GM12874 (cell line): ENCODE results near the gene VPS9D1.

Experiments used
- TF ChIP-seq, protein P1 (sequence below): IDR thresholded peaks from 2 replicates; pipeline ENCODE4 v1.5.1; 2011; ENCODE audit warnings: low read depth, mild to moderate bottlenecking, control low read depth, low read length, moderate library complexity; ENCODE audit not compliant: insufficient read depth

VPS9D1 gene, protein sequence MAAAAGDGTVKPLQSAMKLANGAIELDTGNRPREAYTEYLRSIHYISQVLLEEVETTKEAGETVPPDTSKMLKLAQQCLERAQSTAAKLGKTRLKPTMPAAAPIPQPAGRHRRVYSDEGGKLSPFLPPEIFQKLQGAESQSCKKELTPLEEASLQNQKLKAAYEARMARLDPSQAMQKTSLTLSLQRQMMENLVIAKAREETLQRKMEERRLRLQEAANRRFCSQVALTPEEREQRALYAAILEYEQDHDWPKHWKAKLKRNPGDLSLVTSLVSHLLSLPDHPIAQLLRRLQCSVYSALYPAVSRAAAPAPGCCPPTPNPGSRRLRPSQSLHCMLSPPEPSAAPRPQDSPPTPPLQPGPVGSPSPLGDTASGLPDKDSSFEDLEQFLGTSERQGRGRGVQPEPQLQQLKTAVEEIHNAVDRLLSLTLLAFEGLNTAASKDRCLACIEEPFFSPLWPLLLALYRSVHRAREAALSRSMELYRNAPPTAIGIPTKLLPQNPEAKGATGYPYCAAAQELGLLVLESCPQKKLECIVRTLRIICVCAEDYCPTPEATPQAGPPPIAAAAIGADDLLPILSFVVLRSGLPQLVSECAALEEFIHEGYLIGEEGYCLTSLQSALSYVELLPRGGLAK

DNA sequence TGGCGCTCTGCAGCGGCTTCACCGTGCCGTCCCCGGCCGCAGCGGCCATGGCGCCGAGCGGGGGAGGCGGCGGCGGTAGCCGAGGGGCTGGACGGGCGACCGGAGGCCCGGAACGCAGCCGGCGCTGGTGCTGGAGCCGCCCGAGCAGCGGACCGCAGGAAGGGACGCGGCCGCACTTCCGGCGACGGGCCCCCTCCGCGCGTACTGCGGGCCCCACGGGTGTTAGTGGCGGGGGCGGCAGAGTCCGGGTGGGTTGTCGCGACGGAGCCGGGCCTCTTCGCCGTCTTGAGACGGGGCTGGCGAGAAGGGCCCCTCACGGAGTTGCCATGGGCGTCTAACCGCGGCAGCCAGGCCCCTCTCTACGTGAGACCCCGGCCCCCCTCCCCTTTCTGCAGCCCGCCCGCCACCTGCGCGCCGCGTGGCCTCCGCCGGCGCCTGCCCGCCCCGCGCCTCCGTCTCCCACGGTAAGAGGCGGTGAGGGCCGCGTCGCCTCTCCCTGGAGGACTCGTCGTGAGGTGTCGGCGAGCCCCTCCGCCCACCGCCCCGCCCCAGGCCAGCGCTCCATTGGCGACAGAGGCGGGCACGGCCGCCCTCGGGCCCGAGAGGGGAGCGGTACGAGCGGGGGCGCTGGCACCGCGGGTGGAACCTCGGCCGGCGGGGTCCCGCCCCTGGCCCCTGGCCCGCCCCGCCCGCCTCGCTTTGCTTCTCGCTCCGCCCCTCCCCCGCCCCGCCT is at the start of gene VPS9D1, which contains the start of gene ZNF276:
TSS of gene VPS9D1 (minus strand) at position 86 of the 733 bp plus-strand sequence. CDS start at position 49, 37 bp downstream.
TSS of gene ZNF276 (plus strand) at position 725 of the 733 bp plus-strand sequence. CDS start 104 bp downstream, outside the sequence.
- TF ChIP-seq, protein P1, sequence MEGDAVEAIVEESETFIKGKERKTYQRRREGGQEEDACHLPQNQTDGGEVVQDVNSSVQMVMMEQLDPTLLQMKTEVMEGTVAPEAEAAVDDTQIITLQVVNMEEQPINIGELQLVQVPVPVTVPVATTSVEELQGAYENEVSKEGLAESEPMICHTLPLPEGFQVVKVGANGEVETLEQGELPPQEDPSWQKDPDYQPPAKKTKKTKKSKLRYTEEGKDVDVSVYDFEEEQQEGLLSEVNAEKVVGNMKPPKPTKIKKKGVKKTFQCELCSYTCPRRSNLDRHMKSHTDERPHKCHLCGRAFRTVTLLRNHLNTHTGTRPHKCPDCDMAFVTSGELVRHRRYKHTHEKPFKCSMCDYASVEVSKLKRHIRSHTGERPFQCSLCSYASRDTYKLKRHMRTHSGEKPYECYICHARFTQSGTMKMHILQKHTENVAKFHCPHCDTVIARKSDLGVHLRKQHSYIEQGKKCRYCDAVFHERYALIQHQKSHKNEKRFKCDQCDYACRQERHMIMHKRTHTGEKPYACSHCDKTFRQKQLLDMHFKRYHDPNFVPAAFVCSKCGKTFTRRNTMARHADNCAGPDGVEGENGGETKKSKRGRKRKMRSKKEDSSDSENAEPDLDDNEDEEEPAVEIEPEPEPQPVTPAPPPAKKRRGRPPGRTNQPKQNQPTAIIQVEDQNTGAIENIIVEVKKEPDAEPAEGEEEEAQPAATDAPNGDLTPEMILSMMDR, result no peak

DNA sequence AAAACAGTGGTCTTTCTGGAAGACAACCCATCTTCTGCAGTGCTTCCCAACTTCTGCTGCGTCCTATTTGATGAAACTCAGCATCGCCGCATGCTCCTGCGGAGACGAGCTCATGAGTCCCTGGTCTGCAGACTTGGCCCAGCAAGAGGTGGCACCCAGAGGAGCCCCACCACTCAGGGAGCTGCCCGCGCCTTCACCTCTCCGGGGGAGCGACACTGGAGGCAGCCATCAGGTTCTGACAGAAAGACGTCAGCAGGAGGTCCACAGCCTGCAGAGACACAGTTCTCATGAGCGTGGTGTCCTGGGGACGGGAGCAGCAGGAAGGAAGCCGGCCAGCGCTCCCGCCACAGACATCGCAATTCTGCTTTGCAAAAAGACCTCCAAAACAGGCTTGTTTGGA is 49.7 kb upstream of the VPS9D1 start:
- TF ChIP-seq, protein P1, result no peak

DNA sequence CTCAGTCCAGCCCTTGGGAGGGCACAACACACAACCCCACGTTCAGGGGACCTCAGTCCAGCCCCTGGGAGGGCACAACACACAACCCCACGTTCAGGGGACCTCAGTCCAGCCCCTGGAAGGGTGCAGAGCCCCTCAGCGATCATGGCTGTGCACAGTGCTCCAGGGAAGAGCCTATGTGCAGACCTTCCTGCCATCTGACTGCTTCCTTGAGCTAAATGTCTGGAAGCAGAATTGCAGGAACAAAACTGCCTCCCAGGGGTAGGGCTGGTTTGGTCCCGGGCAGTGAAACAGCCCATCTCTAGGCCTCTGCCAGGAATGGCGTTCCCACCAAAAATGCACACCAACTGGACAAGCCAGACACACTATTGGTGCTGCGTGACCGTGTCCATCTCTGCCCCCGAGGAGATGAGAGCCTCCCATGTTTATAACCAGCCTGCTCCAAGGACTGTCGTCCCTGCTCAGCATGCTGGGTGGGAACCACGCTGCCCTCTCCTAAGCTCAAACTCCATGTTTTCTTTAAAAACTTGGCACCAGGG is 44.7 kb upstream of the VPS9D1 start:
- TF ChIP-seq, protein P1, result no peak

DNA sequence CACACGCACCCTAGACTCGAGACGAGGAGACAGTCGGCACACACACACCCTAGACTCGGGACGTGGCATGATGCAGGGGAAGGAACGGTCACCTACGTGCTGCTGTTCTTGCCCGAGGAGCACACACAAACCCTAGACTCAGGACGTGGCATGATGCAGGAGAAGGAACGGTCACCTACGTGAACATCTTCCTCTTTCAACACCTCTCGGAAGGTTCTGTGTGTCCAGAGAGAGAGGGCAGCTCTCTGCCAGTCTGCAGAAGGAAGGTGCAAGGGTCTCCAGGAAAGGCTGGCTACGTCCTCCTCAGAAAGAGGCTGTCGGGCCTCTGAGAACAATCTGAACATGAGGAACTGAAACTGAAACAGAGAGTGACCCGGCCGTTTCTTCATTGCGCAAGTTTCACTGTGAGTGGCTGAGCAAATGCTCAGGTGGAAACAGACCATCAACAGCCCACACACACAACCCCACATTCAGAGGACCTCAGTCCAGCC is 44.1 kb upstream of the VPS9D1 start:
- TF ChIP-seq, protein P1, result no peak

DNA sequence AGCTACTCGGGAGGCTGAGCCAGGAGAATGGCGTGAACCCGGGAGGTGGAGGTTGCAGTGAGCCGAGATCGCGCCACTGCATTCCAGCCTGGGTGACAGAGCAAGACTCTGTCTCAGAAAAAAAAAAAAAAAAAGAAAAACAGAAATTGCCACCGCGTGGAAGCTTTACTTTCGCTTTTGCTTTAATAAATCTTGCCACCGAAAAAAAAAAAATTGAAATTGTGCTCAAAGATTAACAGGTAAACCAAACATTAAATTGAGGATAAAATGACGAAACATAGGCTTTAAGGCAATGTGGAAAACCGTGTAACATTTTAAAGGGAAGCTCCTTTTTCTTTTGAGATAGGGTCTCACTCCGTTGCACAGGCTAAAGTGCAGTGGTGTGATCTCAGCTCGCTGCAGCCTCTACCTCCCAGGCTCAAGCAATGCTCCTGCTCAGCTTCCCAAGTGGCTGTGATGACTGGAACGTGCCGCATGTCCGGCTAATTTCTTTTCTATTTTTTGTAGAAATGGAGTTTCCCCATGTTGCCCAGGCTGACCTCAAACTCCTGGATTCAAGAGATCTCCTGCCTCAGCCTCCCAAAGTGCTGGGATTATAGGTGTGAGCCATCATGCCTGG is 40.7 kb upstream of the VPS9D1 start:
- TF ChIP-seq, protein P1, result no peak

DNA sequence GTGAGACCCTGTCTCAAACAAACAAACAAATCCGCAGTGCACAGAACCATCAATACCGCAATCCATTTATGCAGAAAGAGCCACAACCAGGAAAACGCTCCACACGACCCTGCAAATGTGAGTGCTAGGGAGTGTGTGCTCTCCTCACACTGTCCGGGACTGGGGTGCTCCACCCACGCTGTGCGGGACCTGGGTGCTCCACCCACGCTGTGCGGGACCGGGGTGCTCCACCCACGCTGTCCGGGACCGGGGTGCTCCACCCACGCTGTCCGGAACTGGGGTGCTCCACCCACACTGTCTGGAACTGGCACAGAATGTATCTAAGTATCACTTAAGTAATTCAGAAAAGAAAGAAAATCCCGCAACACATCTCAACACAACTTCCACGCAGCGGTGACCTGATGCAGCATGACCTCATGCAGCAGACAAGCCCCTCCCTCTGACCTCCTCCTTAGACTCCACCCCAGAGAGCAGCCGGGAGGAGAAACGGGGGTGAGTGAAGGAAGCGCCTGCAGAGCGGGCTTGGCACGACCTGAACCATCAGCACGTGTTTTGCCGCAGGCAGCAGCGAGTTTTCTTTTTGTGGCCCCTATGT is 39.1 kb upstream of the VPS9D1 start:
- TF ChIP-seq, protein P1, result no peak
